ENCODE data around the gene KRT86.

DNA sequence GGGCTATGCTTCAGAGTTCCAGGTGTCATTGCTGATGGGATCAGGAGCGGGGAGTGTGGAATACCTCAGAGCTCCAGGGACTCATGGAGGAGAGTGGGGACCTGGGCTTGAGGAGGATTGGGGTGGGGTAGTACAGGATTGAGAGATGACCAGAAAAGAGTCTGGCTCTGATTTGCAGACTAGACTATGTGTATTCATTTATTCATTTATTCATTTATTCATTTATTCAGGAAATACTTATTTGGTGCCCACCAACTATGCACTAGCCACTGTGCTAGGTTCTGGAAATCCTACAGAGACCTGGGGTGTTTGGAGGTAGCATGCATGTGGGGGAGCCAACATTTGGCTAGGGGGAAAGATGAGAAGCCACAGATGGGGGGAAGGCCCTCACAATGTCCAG lies 47.6 kb downstream of the KRT86 start:
- TF ChIP-seq, protein P1, sequence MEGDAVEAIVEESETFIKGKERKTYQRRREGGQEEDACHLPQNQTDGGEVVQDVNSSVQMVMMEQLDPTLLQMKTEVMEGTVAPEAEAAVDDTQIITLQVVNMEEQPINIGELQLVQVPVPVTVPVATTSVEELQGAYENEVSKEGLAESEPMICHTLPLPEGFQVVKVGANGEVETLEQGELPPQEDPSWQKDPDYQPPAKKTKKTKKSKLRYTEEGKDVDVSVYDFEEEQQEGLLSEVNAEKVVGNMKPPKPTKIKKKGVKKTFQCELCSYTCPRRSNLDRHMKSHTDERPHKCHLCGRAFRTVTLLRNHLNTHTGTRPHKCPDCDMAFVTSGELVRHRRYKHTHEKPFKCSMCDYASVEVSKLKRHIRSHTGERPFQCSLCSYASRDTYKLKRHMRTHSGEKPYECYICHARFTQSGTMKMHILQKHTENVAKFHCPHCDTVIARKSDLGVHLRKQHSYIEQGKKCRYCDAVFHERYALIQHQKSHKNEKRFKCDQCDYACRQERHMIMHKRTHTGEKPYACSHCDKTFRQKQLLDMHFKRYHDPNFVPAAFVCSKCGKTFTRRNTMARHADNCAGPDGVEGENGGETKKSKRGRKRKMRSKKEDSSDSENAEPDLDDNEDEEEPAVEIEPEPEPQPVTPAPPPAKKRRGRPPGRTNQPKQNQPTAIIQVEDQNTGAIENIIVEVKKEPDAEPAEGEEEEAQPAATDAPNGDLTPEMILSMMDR (IDR thresholded peaks at IDR 0.05; ENCODE audit: low read depth, low read length), result no peak
- TF ChIP-seq POLR2A (IDR thresholded peaks at IDR 0.05; ENCODE audit: extremely low read depth, insufficient read length) (no peak), MAX (IDR thresholded peaks at IDR 0.05; ENCODE audit: low read depth, low read length) (no peak)

Data from NB4 (cell line).